NCI-H2029 treated with DMSO at 0.1 percent for 48 hours (cell line): ENCODE data around the gene DHRS13.
"Not testable (repeated sequence)": the region's sequence is repeated elsewhere in the genome, so short reads cannot be mapped to it uniquely, and the experiment has no call there.

Source experiments
- DNase-seq: peaks from one replicate; lab custom pipeline; 2025; lab: John Stamatoyannopoulos, UW

The DHRS13 gene

DNA sequence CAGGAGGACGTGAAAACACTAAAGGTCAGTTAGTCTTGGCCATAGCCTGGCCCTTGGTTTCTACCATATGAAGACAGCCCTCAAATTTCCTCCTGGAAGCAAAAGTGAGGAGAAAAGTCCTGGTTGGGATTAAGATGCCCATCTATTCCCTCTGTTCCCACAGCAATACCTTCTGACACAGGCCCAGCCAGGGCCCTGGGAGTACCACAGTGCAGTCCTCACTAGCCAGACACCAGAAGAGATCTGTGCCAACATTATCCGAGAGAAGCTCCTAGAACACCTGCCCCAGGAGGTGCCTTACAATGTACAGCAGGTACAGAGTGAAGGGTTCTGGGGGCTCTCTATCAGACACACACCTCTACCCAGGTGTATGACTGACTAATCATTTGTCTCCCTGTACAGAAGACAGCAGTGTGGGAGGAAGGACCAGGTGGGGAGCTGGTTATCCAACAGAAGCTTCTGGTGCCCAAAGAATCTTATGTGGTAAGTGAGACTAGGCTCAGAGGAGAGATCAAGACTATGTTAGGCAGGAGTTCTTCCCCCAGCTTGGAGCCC, 44.0 kb downstream of the DHRS13 start:
- no peak for DNase-seq

GRCh38 chr17:28857905-28858800, 44.7 kb downstream of the DHRS13 start:
- no peak for DNase-seq

DNA sequence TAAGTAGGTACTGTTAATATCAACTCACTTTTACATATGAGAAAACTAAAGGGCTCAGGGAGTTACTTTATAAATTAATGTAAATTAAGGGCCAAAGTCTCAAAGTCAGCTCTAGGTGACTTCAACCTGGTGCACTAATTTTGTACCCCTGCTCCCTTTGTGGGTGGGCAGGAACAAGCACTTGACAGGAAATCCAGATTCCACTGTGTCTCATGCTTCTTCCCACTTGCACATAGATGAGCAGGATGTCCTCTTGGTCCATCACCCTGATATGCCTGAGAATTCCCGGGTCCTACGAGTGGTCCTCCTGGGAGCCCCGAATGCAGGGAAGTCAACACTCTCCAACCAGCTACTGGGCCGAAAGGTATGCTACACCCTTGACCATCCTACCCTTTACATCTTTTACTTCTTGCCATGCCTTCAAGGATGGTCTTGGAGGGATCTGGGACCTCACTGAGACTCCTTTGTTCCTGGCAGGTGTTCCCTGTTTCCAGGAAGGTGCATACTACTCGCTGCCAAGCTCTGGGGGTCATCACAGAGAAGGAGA, 46.8 kb downstream of the DHRS13 start:
- DNase-seq = no peak

DNA sequence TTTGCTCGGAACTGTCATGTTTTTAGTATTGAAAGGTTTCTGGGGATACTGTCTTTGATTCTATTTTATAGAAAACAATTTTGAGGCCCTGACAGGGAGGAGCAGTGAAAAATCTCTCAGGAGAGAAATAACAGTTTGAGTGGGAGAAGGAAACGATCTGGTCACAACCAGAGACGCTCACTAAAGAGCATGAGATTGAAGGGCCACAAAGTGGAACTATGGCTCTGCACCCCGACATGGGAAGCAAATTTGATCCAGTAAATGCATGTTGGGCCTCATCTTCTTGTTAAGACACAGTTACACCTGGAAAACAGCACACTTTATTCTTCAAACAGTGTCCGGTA, 47.6 kb downstream of the DHRS13 start:
- no peak for DNase-seq

- DNase-seq = peak; percentile 71
Observed at GRCh38 chr17:28854457-28855335, 48.2 kb downstream of the DHRS13 start, which contains the start of gene ERAL1. ERAL1 (plus strand) TSS chr17:28855016; CDS start chr17:28855035, 19 bp downstream.

DNA sequence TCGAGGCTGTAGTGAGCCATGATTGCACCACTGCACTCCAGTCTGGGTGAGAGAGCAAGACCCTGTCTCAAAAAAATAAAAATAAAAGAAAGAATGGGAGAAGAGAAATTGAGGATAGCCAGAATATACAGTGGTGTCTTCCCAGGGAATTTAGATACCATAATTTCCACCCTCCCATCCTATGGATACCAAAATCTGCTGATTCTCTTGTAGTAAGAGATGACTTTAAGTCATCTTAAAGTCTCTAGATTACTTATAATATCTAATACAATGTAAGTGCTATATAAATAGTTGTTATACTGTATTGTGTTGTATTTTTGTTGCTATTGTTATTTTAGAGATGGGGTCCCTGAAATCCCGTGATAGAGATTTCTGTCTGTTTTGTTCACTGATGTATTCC, 49.6 kb downstream of the DHRS13 start:
- DNase-seq = no peak

GRCh38 chr17:28849281-28849680, 53.6 kb downstream of the DHRS13 start:
- no peak for DNase-seq

DNA sequence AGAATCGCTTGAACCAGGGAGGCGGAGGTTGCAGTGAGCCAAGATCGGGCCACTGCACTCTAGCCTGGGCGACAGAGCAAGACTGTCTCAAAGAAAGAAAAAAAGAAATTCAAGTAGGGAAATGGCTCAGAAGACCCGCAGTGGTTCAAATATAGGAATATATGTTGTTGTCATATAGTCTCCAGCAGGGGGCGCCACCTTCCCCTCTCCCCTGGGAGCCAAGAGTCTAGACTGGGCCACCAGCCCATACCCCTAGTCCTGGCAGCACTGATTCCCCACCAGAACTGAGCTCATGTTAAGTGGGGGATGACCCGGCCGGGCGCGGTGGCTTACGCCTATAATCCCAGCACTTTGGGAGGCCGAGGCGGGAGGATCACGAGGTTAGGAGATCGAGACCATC, 54.2 kb downstream of the DHRS13 start:
- DNase-seq = not testable (repeated sequence)
